ENCODE results near the gene TEX30. TPM values are rescaled to one million over a fixed set of nuclear protein-coding genes. Genes with fewer than 3 reads are reported as not detected.
A peak's percentile ranks its signal among the peaks of the same experiment; 100 is the strongest.
"Not testable (repeated sequence)": the region's sequence is repeated elsewhere in the genome, so short reads cannot be mapped to it uniquely, and the experiment has no call there.

The TEX30 gene
- total RNA-seq, 2 experiments from 2014 or later = 40.1 to 43.3 TPM

DNA sequence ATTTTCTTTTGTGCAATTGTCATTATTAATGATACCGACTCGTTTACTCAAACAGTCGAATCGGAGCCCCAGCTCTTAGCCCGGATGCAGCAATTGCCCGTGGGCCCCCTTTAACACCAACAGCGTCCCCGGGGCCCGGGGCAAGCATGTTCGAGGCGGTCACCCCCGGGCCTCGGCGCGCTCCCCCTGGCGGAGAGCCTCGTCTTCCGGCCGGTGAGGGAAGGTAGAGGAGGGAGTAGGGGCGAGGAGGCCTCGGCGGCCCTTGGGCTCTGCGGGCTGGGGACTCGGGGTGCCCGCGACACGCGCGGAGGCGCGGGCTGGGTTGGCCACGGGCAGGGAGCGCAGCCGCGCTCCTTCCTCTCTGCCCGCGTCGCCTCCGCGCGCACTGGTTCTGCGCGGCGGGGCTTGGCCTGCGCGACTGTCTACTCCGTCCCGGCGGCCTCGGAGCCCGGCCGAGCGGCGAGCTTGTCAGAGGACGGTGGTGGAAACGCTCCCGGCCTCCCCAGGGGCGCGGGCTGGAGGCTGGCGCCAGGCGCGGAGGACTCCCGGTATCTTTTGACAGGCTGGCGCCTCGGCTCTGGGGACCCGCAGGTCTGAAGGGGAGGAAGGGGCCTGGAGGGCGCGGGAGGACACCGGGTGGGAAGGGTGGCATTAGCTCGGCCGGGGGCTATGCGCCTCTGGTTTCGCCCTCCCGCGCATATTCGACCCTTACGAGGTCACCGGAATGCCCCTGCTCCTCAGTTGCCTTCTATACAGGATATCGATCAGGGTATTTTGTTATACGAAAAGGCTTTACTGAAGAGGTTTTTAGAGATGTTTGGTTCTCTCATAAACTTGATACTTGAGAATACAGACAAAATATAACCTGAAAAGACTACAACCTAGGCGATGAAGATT, 26.8 kb upstream of the TEX30 start:
- DNase-seq (peak; percentile 90), ATAC-seq (peak; percentile 79)
- H3K27ac Mint-ChIP-seq = peak overlapping the region; percentile 87
- peak overlapping the region; percentile 87 for H3K4me3 Mint-ChIP-seq
- ChIA-PET CTCF (interaction anchor here (0.6 to 3.2 kb wide), 27 partner anchors 8 to 220 kb away, joined by 3 to 32 read pairs (median 5); partner anchors contain the start of genes TEX30 and TPP2), POLR2A (interaction anchor here (0.5 to 6.7 kb wide), 14 partner anchors 14 to 220 kb away, joined by 3 to 62 read pairs (median 6); partner anchors contain the start of genes ERCC5, TEX30 and TPP2)
- H3K4me1 Mint-ChIP-seq (ENCODE audit: low read depth) = peaks cover 40% of the 10 kb centered on the region
- no peaks in the 10 kb centered on the region for H3K9me3 Mint-ChIP-seq (ENCODE audit: insufficient read depth)
- H3K36me3 Mint-ChIP-seq (ENCODE audit: low read depth) = peaks cover 14% of the 10 kb centered on the region
- no peaks in the 10 kb centered on the region for H3K27me3 Mint-ChIP-seq (ENCODE audit: low read depth)

DNA sequence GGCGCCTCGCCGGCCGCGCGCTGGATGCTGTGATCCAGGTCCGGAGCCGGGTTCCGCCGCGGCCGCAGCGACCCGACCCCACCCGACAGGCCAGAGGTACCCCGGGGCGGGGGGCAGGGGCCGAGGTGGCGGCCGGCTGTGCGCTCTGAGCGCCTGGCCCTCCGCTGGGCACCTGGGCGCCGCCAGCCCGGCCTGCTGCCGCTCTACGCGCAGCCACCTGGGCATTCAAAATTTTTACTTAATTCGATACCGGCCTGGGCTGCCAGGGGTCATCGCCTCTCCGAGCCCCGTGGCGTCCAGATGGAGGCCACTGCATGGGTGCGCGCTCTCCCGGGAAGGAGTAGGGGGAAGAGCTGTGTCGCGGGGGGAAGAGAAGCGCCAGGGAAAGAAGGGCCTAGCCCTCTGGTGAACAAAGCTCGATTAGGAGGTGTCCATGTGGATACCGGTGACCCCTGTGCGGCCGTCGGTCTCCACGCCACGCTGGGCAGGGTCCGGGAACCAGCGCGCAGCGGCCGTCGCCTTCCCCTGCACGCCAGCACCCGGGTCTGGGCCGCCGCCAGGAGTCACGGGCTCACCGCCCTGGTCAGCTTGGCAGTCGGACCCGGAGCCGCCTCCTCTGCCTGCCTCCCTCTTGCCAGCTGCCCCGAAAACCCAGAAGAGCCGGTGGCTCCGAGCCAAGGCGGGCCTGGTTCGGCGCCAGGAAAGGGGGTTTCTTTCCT, 26.0 kb upstream of the TEX30 start:
- peak overlapping the region; percentile 87 for H3K27ac Mint-ChIP-seq
- H3K4me3 Mint-ChIP-seq = peak overlapping the region; percentile 87
- H3K4me1 Mint-ChIP-seq (ENCODE audit: low read depth) = peaks cover 37% of the 10 kb centered on the region
- ATAC-seq (peak; percentile 10), DNase-seq (no peak)
- H3K27me3 Mint-ChIP-seq (ENCODE audit: low read depth) = no peaks in the 10 kb centered on the region
- CTCF ChIA-PET = interaction anchor here (0.6 to 3.2 kb wide), 19 partner anchors 9 to 219 kb away, joined by 3 to 32 read pairs (median 7); partner anchors contain the start of gene TEX30
- H3K36me3 Mint-ChIP-seq (ENCODE audit: low read depth) = peaks cover 14% of the 10 kb centered on the region
- H3K9me3 Mint-ChIP-seq (ENCODE audit: insufficient read depth) = no peaks in the 10 kb centered on the region
- POLR2A ChIA-PET = interaction anchor here (0.6 to 6.7 kb wide), 9 partner anchors 15 to 207 kb away, joined by 3 to 62 read pairs (median 7); partner anchors contain the start of genes ERCC5, TEX30 and TPP2

DNA sequence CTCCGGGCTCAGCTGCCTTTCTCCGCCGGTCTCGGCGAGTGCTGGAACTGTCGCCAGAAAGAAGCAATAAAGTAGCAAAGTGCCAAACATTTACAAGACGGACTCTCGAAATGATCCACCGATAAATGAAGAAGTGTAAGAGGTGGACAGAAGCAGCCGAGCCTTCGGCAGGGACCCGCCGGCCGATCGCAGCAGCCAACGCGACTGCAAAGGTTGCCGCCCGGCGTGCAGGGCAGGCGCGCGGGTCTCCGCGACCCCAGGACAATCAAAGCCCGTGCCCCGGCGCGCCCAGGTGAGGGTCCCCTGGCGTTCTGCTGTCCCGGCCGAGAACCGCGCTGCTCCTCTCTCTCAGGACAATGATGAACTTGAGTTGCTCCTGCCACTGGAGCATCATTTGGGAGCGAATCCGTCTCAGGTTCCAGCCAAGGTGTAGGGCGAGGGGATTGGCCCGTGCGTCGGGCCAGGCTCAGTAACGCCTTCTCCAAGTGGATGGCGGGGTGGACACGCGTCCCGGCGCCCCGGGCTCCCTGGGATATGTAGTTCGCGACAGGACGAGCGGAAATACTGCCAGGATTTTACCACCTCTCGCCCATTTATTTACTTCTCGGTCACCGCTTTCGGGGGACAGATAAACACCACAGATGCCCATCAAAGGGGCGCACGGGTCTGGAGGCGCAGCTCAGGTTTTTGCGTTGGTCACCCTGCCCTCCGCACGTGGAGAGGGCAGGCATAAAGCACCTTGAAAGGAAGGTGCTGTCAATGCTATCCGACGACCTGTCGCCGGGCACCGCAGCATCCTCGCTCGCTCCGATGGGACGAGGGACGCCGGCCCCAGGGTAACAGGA, 25.2 kb upstream of the TEX30 start, which contains the start of the genes BIVM and POGLUT2:
Gene BIVM, plus strand, starts transcription at position 539 of the 845 bp plus-strand sequence. CDS start 8,149 bp downstream, outside the sequence.
Gene POGLUT2, minus strand, starts transcription at position 396 of the 845 bp plus-strand sequence. Its CDS starts 306 bp downstream, at position 90.
- peak; percentile 92 for DNase-seq
- Mint-ChIP-seq H3K27me3 (ENCODE audit: low read depth) (no peaks in the 10 kb centered on the region), H3K27ac (peak within 1 kb of the TSS; percentile 87), H3K36me3 (ENCODE audit: low read depth) (peaks cover 14% of the 10 kb centered on the region), H3K4me1 (ENCODE audit: low read depth) (peaks cover 35% of the 10 kb centered on the region), H3K9me3 (ENCODE audit: insufficient read depth) (no peaks in the 10 kb centered on the region), H3K4me3 (peak within 1 kb of the TSS; percentile 87)
- POLR2A ChIA-PET = interaction anchor here (0.9 to 6.7 kb wide), 7 partner anchors 17 to 202 kb away, joined by 3 to 62 read pairs (median 8); partner anchors contain the start of genes ERCC5, TEX30 and TPP2
- peak; percentile 89 for ATAC-seq
- CTCF ChIA-PET = interaction anchor here (1.0 to 3.2 kb wide), 8 partner anchors 22 to 218 kb away, joined by 3 to 16 read pairs (median 8); partner anchors contain the start of gene ERCC5

DNA sequence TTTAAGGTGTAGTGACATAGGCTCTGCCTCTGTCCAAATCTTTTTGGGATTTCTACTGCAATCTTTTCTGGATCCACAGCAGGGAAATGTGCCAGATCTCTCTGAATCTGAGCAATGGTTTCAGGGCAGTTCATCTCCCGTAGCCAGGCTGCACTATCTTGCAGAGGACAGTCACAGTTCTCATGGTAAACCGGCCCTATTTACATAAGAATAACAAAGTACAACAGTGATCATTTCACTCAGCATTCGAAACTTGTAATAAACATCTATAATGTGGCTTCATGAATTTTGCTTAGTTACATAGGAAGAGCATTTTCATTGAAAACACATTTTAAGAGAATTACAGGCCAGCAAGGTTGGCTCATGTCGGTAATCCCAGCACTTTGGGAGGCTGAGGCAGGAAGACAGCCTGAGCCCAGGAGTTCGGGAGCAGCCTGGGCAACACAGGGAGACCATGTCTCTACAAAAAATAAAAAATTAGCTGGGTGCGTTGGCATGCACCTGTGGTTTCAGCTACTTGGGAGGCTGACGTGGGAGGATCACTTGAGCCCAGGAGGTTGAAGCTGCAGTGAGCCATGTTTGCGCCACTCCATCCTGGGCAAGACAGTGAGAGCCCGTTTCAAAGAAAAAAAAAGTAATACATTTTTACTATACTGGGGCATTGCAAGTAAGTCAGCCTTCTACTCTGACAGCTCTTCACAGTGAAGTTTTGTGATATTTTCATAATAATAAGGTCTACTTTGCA, 20.2 kb upstream of the TEX30 start:
- CTCF ChIA-PET = no interaction called here
- no peak overlapping the region for H3K27ac Mint-ChIP-seq

DNA sequence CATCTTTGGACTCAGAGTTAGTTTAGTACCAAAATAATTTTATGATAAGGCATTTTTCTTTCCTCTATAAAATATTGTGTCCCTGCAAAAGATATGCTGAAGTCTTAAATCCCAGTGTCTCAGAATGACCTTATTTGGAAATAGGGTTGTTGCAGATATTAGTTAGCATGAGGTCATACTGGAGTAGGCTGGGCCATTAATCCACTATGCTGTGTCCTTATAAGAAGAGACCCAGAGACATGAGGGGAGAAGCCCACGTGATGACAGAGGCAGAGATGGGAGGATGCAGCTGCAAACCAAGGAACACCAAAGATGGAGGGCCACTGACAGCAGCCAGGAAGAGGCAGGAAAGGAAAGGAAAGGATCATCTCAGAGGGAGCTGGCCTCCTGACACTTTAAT, 18.8 kb upstream of the TEX30 start:
- H3K4me3 Mint-ChIP-seq = no peak overlapping the region
- peaks cover 7% of the 10 kb centered on the region for H3K4me1 Mint-ChIP-seq (ENCODE audit: low read depth)
- H3K9me3 Mint-ChIP-seq (ENCODE audit: insufficient read depth) = no peaks in the 10 kb centered on the region
- ATAC-seq = no peak
- no peak overlapping the region for H3K27ac Mint-ChIP-seq
- no peak for DNase-seq
- peaks cover 54% of the 10 kb centered on the region for H3K36me3 Mint-ChIP-seq (ENCODE audit: low read depth)
- CTCF ChIA-PET = no interaction called here
- POLR2A ChIA-PET = no interaction called here
- H3K27me3 Mint-ChIP-seq (ENCODE audit: low read depth) = no peaks in the 10 kb centered on the region

More for the DNA sequence above, 20.2 kb upstream of the TEX30 start:
- Mint-ChIP-seq H3K9me3 (ENCODE audit: insufficient read depth) (no peaks in the 10 kb centered on the region), H3K4me3 (no peak overlapping the region), H3K4me1 (ENCODE audit: low read depth) (peaks cover 15% of the 10 kb centered on the region), H3K27me3 (ENCODE audit: low read depth) (no peaks in the 10 kb centered on the region), H3K36me3 (ENCODE audit: low read depth) (peaks cover 43% of the 10 kb centered on the region)
- DNase-seq (no peak), ATAC-seq (no peak)
- POLR2A ChIA-PET = no interaction called here

DNA sequence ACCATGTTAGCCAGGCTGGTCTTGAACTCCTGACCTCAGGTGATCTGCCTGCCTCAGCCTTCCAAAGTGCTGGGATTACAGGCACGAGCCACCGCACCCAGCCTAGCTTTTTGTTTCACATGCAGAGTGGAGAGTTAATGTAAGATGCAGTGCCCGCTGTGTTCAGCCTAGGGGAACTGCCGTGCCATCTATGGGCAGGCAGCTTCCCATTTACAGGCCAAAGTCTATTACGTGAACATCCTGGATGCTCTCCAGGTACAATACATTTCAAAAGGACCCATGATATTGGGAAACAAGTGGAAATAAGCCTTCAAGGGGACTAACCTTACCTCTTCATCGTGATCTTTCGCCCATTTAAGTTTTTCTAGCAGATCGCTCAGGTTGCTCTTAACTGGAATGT, 15.1 kb upstream of the TEX30 start:
- ATAC-seq (no peak), DNase-seq (no peak)
- ChIA-PET CTCF (interaction anchor here (0.7 to 1.6 kb wide), 2 partner anchors 18 to 21 kb away, joined by 3 to 4 read pairs; no protein-coding TSS in a partner anchor), POLR2A (interaction anchor here (1.4 kb wide), 1 partner anchor 15 kb away, joined by 3 read pairs; the partner anchor contains the start of gene TEX30)
- Mint-ChIP-seq H3K27ac (no peak overlapping the region), H3K36me3 (ENCODE audit: low read depth) (peaks cover 65% of the 10 kb centered on the region), H3K4me3 (no peak overlapping the region), H3K4me1 (ENCODE audit: low read depth) (no peaks in the 10 kb centered on the region), H3K9me3 (ENCODE audit: insufficient read depth) (no peaks in the 10 kb centered on the region), H3K27me3 (ENCODE audit: low read depth) (no peaks in the 10 kb centered on the region)

DNA sequence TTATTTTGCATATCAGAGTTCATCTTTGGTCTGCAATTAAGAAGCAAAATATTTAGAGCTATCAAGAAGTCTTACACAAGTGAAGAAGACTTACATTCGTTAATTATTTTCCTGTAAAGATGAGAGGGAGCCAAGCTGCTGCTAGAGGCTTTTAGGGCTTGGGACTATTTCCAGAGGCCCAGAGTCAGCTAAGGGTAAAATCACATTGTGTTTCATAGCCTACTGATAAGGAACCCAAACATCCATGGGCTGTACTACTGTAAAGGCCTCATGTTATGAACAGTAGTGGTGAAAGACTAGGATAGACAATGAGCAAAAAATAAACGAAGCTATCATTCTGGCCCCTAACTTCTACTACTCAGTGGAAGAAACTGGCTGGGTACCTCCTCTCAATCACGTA, 10.9 kb upstream of the TEX30 start:
- ChIA-PET CTCF (interaction anchor here (1.3 to 1.5 kb wide), 2 partner anchors 27 to 193 kb away, joined by 3 to 4 read pairs; no protein-coding TSS in a partner anchor), POLR2A (interaction anchor here (1.1 kb wide), 1 partner anchor 11 kb away, joined by 3 read pairs; the partner anchor contains the start of gene TEX30)
- Mint-ChIP-seq H3K27me3 (ENCODE audit: low read depth) (no peaks in the 10 kb centered on the region), H3K9me3 (ENCODE audit: insufficient read depth) (peaks cover 9% of the 10 kb centered on the region), H3K36me3 (ENCODE audit: low read depth) (peaks cover 68% of the 10 kb centered on the region), H3K27ac (no peak overlapping the region), H3K4me3 (no peak overlapping the region), H3K4me1 (ENCODE audit: low read depth) (peaks cover 21% of the 10 kb centered on the region)
- ATAC-seq = no peak
- no peak for DNase-seq

DNA sequence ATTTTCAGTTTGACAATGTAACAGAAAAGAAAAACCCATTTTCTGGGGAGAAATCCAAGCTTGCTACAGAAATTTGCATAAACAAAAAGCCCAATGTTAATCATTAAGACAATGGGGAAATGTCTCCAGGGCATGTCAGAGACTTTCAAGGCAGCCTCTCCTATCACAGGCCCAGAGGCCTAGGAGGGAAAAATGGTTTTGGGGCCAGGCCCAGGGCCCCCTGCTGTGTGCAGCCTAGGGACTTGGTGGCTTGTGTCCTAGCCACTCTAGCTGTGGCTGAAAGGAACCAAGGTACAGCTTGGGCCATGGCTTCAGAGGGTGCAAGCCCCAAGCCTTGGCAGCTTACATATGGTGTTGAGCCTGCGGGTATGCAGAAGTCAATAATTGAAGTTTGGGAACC, 8.0 kb upstream of the TEX30 start:
- H3K27ac Mint-ChIP-seq = no peak overlapping the region
- ATAC-seq = no peak
- CTCF ChIA-PET = interaction anchor here (1.0 to 1.8 kb wide), 2 partner anchors 18 to 19 kb away, joined by 3 to 6 read pairs; no protein-coding TSS in a partner anchor
- H3K4me3 Mint-ChIP-seq = no peak overlapping the region
- H3K9me3 Mint-ChIP-seq (ENCODE audit: insufficient read depth) = peaks cover 9% of the 10 kb centered on the region
- POLR2A ChIA-PET = interaction anchor here (1.8 kb wide), 1 partner anchor 17 kb away, joined by 8 read pairs; the partner anchor contains the start of genes BIVM and POGLUT2
- DNase-seq = no peak
- H3K36me3 Mint-ChIP-seq (ENCODE audit: low read depth) = peaks cover 49% of the 10 kb centered on the region
- H3K4me1 Mint-ChIP-seq (ENCODE audit: low read depth) = peaks cover 41% of the 10 kb centered on the region
- no peaks in the 10 kb centered on the region for H3K27me3 Mint-ChIP-seq (ENCODE audit: low read depth)

DNA sequence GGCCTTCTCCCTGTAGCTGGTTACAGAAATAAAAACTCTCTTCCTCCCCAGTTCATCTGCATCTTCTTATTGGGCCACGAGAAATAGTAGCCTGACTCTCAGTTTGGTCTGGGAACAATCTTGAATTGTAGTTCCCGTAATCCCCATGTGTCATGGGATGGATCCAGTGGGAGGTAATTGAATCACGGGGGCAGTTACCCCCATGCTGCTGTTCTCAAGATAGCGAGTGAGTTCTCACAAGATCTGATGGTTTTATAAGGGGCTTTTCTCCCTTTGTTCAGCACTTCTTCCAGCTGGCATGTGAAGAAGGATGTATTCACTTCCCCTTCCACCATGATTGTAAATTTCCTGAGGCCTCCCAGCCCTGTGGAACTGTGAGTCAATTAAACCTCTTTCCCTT, 7.1 kb upstream of the TEX30 start:
- not testable (repeated sequence) for ATAC-seq; H3K27me3 Mint-ChIP-seq (ENCODE audit: low read depth); H3K9me3 Mint-ChIP-seq (ENCODE audit: insufficient read depth); DNase-seq
- Mint-ChIP-seq H3K4me3 (peak overlapping the region; percentile 44), H3K27ac (peak overlapping the region; percentile 99), H3K4me1 (ENCODE audit: low read depth) (peaks cover 46% of the 10 kb centered on the region), H3K36me3 (ENCODE audit: low read depth) (peaks cover 43% of the 10 kb centered on the region)
- ChIA-PET CTCF (interaction anchor here (0.5 to 1.0 kb wide), 3 partner anchors 12 to 20 kb away, joined by 3 read pairs; no protein-coding TSS in a partner anchor), POLR2A (interaction anchor here (0.7 to 1.8 kb wide), 2 partner anchors 18 to 66 kb away, joined by 3 to 8 read pairs; partner anchors contain the start of genes BIVM and POGLUT2)
